ENCODE measurements around the gene MVD. TPM values are rescaled to one million over a fixed set of nuclear protein-coding genes. Genes with fewer than 3 reads are reported as not detected.
A peak's percentile ranks its signal among the peaks of the same experiment; 100 is the strongest.

Gene MVD
- total and polyA plus RNA-seq, 2 of the 13 experiments (the other 11 are each of a cell fraction or from before 2014, with no cell fraction given), result 28.1 to 187 TPM

DNA sequence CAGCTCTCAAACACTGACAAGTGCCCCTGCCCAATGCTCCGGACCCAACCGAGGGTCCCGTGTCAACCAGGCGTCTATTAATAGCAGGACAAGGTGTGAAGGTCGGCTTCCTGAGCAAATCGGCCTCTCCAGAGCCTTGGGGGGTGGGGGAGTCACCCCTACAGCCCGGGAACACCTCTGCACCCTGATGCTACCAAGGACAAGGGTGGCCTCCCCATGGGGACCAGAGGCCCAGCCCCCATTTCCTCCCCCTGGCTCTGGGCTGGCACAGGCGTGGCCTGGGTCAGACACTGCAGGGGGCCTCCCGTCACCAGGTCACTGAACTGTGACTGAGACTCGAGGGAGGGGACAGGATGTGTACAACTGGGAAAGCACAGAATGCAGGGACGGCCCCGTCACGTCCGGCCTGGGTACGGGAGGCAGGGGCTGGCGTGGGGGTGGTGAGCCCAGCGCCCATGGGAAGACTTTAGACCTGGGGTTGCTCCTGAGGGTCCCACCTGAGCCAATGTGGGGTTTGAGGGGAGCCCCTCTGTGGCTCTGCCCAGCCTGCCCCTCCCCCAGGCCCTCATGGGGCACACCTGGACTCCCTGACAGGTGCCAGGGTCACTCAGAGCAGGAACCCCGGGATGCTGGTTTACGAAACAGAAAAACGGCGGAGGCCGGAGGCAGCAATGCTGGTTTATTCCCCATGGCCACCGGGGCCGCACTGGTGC lies 11.5 kb downstream of the MVD start (continued):
- TF ChIP-seq ZBED4 (CRISPR knock-in tag; IDR thresholded peaks at IDR 0.05; ENCODE audit: borderline replicate concordance), result peak; percentile 94
- no peak for TF ChIP-seq SRSF9 (IDR thresholded peaks at IDR 0.05; ENCODE audit: borderline replicate concordance, insufficient read depth, low read depth, low read length, poor library complexity, severe bottlenecking)
- TF ChIP-seq DMAP1 (CRISPR knock-in tag; IDR thresholded peaks at IDR 0.05), result peak; percentile 86
- TF ChIP-seq, protein P1, sequence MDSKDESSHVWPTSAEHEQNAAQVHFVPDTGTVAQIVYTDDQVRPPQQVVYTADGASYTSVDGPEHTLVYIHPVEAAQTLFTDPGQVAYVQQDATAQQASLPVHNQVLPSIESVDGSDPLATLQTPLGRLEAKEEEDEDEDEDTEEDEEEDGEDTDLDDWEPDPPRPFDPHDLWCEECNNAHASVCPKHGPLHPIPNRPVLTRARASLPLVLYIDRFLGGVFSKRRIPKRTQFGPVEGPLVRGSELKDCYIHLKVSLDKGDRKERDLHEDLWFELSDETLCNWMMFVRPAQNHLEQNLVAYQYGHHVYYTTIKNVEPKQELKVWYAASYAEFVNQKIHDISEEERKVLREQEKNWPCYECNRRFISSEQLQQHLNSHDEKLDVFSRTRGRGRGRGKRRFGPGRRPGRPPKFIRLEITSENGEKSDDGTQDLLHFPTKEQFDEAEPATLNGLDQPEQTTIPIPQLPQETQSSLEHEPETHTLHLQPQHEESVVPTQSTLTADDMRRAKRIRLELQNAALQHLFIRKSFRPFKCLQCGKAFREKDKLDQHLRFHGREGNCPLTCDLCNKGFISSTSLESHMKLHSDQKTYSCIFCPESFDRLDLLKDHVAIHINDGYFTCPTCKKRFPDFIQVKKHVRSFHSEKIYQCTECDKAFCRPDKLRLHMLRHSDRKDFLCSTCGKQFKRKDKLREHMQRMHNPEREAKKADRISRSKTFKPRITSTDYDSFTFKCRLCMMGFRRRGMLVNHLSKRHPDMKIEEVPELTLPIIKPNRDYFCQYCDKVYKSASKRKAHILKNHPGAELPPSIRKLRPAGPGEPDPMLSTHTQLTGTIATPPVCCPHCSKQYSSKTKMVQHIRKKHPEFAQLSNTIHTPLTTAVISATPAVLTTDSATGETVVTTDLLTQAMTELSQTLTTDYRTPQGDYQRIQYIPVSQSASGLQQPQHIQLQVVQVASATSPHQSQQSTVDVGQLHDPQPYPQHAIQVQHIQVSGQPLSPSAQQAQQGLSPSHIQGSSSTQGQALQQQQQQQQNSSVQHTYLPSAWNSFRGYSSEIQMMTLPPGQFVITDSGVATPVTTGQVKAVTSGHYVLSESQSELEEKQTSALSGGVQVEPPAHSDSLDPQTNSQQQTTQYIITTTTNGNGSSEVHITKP (CRISPR knock-in tag; IDR thresholded peaks at IDR 0.05; ENCODE audit: low read depth), result peak; percentile 91
- no peak for TF ChIP-seq POLR2AphosphoS2 (IDR thresholded peaks at IDR 0.05; ENCODE audit: low read depth, low read length)
- TF ChIP-seq ZNF260 (CRISPR knock-in tag; IDR thresholded peaks at IDR 0.05; ENCODE audit: borderline replicate concordance, low read depth), result no peak
- peak; percentile 93 for TF ChIP-seq ZNF670 (CRISPR knock-in tag; IDR thresholded peaks at IDR 0.05; ENCODE audit: borderline replicate concordance)
- TF ChIP-seq CENPX (CRISPR knock-in tag; IDR thresholded peaks at IDR 0.05), result no peak
- TF ChIP-seq HES4 (CRISPR knock-in tag; IDR thresholded peaks at IDR 0.05; ENCODE audit: borderline replicate concordance), result no peak; the same call in none of the 2 replicates
- peak; percentile 87; the same call in 1 of the 2 replicates for TF ChIP-seq NAIF1 (CRISPR knock-in tag; IDR thresholded peaks at IDR 0.05; ENCODE audit: borderline replicate concordance)
- TF ChIP-seq ZNF432 (CRISPR knock-in tag; IDR thresholded peaks at IDR 0.05; ENCODE audit: borderline replicate concordance), result no peak
- TF ChIP-seq, protein P2, sequence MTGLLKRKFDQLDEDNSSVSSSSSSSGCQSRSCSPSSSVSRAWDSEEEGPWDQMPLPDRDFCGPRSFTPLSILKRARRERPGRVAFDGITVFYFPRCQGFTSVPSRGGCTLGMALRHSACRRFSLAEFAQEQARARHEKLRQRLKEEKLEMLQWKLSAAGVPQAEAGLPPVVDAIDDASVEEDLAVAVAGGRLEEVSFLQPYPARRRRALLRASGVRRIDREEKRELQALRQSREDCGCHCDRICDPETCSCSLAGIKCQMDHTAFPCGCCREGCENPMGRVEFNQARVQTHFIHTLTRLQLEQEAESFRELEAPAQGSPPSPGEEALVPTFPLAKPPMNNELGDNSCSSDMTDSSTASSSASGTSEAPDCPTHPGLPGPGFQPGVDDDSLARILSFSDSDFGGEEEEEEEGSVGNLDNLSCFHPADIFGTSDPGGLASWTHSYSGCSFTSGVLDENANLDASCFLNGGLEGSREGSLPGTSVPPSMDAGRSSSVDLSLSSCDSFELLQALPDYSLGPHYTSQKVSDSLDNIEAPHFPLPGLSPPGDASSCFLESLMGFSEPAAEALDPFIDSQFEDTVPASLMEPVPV (CRISPR knock-in tag; IDR thresholded peaks at IDR 0.05), result peak; percentile 27; the same call in 1 of the 2 replicates

Measured in HepG2 (cell line).